Mesenteric fat pad (tissue), 1 donor: Measurements from ENCODE around the gene RPS6KA4. TPM values are rescaled to one million over a fixed set of nuclear protein-coding genes. Genes with fewer than 3 reads are reported as not detected.

ENCODE experiments used
- DNase-seq: peaks from one replicate; pipeline ENCODE4 v3.0.0-alpha.2; 2020; ENCODE audit warnings: low spot score
- total RNA-seq: library from RNA; stranded (reverse); fragmentation: NEBNext Ultra II Directional; extraction: Animal tissue kit (Norgen Biotek cat#: 25700); gene quantifications from one replicate; pipeline ENCODE4 v1.2.1, GENCODE V29; 2021
- donor health status: DM: yes; HTN: yes; CAD: no.

The RPS6KA4 gene
- total RNA-seq, 1 donor from 2014 or later: 26.1 TPM

- DNase-seq: no peak
Measured at GRCh38 chr11:64364435-64364834, 5.5 kb downstream of the RPS6KA4 start.

GRCh38 chr11:64364911-64365310 lies 5.9 kb downstream of the RPS6KA4 start:
- no peak for DNase-seq

- DNase-seq: no peak
Measured at GRCh38 chr11:64366751-64367150, 7.8 kb downstream of the RPS6KA4 start.

- DNase-seq: no peak
Measured at GRCh38 chr11:64367931-64368672, 9.1 kb downstream of the RPS6KA4 start.

GRCh38 chr11:64368673-64369074 lies 9.7 kb downstream of the RPS6KA4 start:
- DNase-seq: no peak

- DNase-seq: no peak
Measured at GRCh38 chr11:64369440-64370421, 10.8 kb downstream of the RPS6KA4 start.

GRCh38 chr11:64371201-64371600 lies 12.2 kb downstream of the RPS6KA4 start:
- DNase-seq: no peak

GRCh38 chr11:64372021-64372420 lies 13.1 kb downstream of the RPS6KA4 start:
- DNase-seq: no peak

- no peak for DNase-seq
Measured at GRCh38 chr11:64372802-64373597, 14.0 kb downstream of the RPS6KA4 start.

GRCh38 chr11:64373598-64373974 lies 14.6 kb downstream of the RPS6KA4 start:
- DNase-seq: no peak

GRCh38 chr11:64376071-64376470 lies 17.1 kb downstream of the RPS6KA4 start:
- DNase-seq: no peak

GRCh38 chr11:64378335-64378880 lies 19.4 kb downstream of the RPS6KA4 start:
- no peak for DNase-seq

- DNase-seq: no peak
Measured at GRCh38 chr11:64379160-64379559, 20.2 kb downstream of the RPS6KA4 start.

GRCh38 chr11:64379817-64380709 lies 21.1 kb downstream of the RPS6KA4 start:
- DNase-seq: no peak

GRCh38 chr11:64381350-64381749 lies 22.4 kb downstream of the RPS6KA4 start:
- no peak for DNase-seq

GRCh38 chr11:64382047-64382446 lies 23.1 kb downstream of the RPS6KA4 start:
- DNase-seq: no peak

GRCh38 chr11:64382586-64382985 lies 23.6 kb downstream of the RPS6KA4 start:
- no peak for DNase-seq

- no peak for DNase-seq
Measured at GRCh38 chr11:64383580-64383979, 24.6 kb downstream of the RPS6KA4 start.

GRCh38 chr11:64384028-64384737 lies 25.2 kb downstream of the RPS6KA4 start:
- DNase-seq: no peak
